ENCODE measurements around the gene LGSN.

GRCh38 chr6:63259153-63259552, 60.6 kb downstream of the LGSN start:
- TF ChIP-seq CTCF (IDR thresholded peaks at IDR 0.05) = no peak
- no peak for TF ChIP-seq POLR2A (IDR thresholded peaks at IDR 0.05)
- no peak for TF ChIP-seq POLR2AphosphoS5 (IDR thresholded peaks at IDR 0.05)
